ENCODE results near the gene SOX6.
"Not testable (repeated sequence)": the region's sequence is repeated elsewhere in the genome, so short reads cannot be mapped to it uniquely, and the experiment has no call there.

Gene SOX6

GRCh38 chr11:16356057-16356760 lies at the start of gene SOX6:
Gene SOX6 (minus strand): TSS chr11:16356546. CDS start chr11:16341248, 15,298 bp downstream.
- no peaks in the 10 kb centered on the region for H3K27me3 ChIP-seq (ENCODE audit: insufficient read depth, low read length)
- no peak within 1 kb of the TSS for H3K27ac ChIP-seq (ENCODE audit: low read length)
- H3K4me1 ChIP-seq (ENCODE audit: insufficient read depth, low read length): peaks cover 11% of the 10 kb centered on the region; the same call in 1 of the 2 replicates
- H3K9ac ChIP-seq (ENCODE audit: low read depth, low read length): no peak within 1 kb of the TSS
- no peak within 1 kb of the TSS for H3K4me3 ChIP-seq (ENCODE audit: low read length)
- no peaks in the 10 kb centered on the region for H3K9me3 ChIP-seq (ENCODE audit: insufficient read depth, low read depth, low read length)
- H3K36me3 ChIP-seq (ENCODE audit: insufficient read depth, low read depth, low read length): no peaks in the 10 kb centered on the region

GRCh38 chr11:16404781-16405285 lies 48.5 kb upstream of the SOX6 start:
- H3K4me1 ChIP-seq (ENCODE audit: insufficient read depth, low read length): peaks cover 28% of the 10 kb centered on the region
- no peaks in the 10 kb centered on the region for H3K9me3 ChIP-seq (ENCODE audit: insufficient read depth, low read depth, low read length)
- H3K4me3 ChIP-seq (ENCODE audit: low read length): no peak overlapping the region
- H3K36me3 ChIP-seq (ENCODE audit: insufficient read depth, low read depth, low read length): no peaks in the 10 kb centered on the region
- H3K27me3 ChIP-seq (ENCODE audit: insufficient read depth, low read length): peaks cover 100% of the 10 kb centered on the region
- no peak overlapping the region for H3K27ac ChIP-seq (ENCODE audit: low read length)
- H3K9ac ChIP-seq (ENCODE audit: low read depth, low read length): no peak overlapping the region

DNA sequence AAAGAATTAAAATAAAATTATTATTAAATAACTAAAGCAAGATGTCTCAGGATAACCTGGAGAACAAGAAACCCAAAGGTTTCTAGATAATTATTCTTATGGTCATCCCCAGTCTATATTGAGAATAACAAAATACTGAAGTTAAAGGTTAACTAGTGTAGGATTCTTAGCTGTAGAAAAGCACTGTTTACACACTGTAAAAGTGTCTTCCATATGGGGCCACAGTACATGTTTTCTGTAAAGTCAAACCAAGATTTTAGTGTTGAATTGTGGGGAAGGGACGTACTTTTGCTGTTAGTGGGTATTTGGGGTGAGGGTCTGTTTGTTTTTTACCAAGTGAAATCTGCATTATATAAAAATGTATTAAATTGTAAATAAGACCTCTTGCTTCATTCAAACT lies 47.5 kb upstream of the SOX6 start:
- H3K36me3 ChIP-seq (ENCODE audit: insufficient read depth, low read depth, low read length): no peaks in the 10 kb centered on the region
- H3K9ac ChIP-seq (ENCODE audit: low read depth, low read length): no peak overlapping the region
- H3K27ac ChIP-seq (ENCODE audit: low read length): no peak overlapping the region
- H3K4me3 ChIP-seq (ENCODE audit: low read length): no peak overlapping the region
- H3K4me1 ChIP-seq (ENCODE audit: insufficient read depth, low read length): peaks cover 28% of the 10 kb centered on the region
- peaks cover 100% of the 10 kb centered on the region for H3K27me3 ChIP-seq (ENCODE audit: insufficient read depth, low read length)
- H3K9me3 ChIP-seq (ENCODE audit: insufficient read depth, low read depth, low read length): no peaks in the 10 kb centered on the region

GRCh38 chr11:16403448-16403803 lies 47.1 kb upstream of the SOX6 start:
- Histone ChIP-seq H3K9me3 (ENCODE audit: insufficient read depth, low read depth, low read length) (no peaks in the 10 kb centered on the region), H3K27me3 (ENCODE audit: insufficient read depth, low read length) (peaks cover 100% of the 10 kb centered on the region), H3K27ac (ENCODE audit: low read length) (no peak overlapping the region), H3K4me3 (ENCODE audit: low read length) (no peak overlapping the region), H3K36me3 (ENCODE audit: insufficient read depth, low read depth, low read length) (no peaks in the 10 kb centered on the region), H3K4me1 (ENCODE audit: insufficient read depth, low read length) (peaks cover 28% of the 10 kb centered on the region), H3K9ac (ENCODE audit: low read depth, low read length) (no peak overlapping the region)

DNA sequence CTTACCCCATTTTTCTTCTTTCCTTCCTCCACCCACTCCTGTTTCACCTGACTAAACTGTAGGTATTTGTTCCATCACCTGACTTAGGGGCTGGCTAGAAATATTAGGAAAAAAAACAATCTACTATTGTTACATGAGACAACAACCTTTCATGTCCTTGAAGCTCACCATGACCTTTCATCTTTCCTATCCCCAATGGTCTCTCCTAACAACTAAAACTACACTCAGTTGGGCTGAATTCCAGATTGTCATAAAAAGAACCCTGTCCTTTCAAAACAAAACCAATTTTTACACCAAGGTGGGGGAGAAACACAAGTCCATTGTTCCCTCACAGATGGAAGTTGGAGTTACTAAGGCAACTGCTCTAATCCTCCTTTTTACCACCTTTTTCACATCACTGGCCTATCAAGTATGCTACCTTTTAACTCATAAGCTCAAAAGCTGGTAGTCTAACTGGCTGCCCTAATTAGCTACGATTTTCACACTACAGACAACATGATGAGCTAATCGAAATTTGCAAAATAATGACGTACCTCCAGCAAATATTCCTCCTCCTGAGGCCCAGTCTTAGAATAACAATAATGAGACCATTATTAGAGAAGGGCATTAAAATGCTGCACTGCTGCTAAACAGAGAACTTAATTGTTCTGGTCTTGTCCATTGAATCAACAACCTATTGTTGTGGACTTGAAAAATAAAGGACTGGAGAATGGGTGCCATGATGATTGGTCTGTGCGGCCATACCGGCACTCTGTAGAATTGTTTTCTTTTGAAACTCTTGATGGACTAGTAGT lies 46.5 kb upstream of the SOX6 start:
- Histone ChIP-seq H3K36me3 (ENCODE audit: insufficient read depth, low read depth, low read length) (no peaks in the 10 kb centered on the region), H3K27me3 (ENCODE audit: insufficient read depth, low read length) (peaks cover 100% of the 10 kb centered on the region), H3K4me1 (ENCODE audit: insufficient read depth, low read length) (peaks cover 28% of the 10 kb centered on the region), H3K9me3 (ENCODE audit: insufficient read depth, low read depth, low read length) (no peaks in the 10 kb centered on the region), H3K9ac (ENCODE audit: low read depth, low read length) (no peak overlapping the region), H3K4me3 (ENCODE audit: low read length) (no peak overlapping the region), H3K27ac (ENCODE audit: low read length) (no peak overlapping the region)

- Histone ChIP-seq H3K36me3 (ENCODE audit: insufficient read depth, low read depth, low read length) (no peaks in the 10 kb centered on the region), H3K4me1 (ENCODE audit: insufficient read depth, low read length) (no peaks in the 10 kb centered on the region), H3K9ac (ENCODE audit: low read depth, low read length) (no peak overlapping the region), H3K27me3 (ENCODE audit: insufficient read depth, low read length) (peaks cover 100% of the 10 kb centered on the region), H3K27ac (ENCODE audit: low read length) (no peak overlapping the region), H3K9me3 (ENCODE audit: insufficient read depth, low read depth, low read length) (no peaks in the 10 kb centered on the region), H3K4me3 (ENCODE audit: low read length) (no peak overlapping the region)
Measured at GRCh38 chr11:16397390-16397789, 41.0 kb upstream of the SOX6 start.

- H3K9ac ChIP-seq (ENCODE audit: low read depth, low read length): no peak overlapping the region
- H3K27me3 ChIP-seq (ENCODE audit: insufficient read depth, low read length): peaks cover 87% of the 10 kb centered on the region
- no peaks in the 10 kb centered on the region for H3K9me3 ChIP-seq (ENCODE audit: insufficient read depth, low read depth, low read length)
Measured at GRCh38 chr11:16395601-16396000, 39.3 kb upstream of the SOX6 start.

DNA sequence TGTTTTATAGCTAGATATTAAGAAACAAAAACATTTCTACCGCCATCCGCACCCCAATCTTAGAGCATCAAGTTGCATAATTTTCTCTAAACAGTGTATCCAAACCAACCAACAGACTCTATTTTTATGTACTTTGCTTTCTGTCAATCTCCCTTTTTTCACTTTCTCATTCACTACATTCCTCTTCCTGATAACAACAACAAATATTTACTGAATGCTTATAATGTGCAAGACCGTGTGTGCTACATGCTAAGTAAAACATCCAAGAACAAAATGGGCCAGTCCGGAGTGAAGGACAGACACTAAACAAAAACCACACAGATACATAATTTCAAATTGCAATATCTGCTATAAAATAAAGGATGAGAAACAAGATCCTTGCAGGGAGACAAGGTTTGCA lies 38.6 kb upstream of the SOX6 start:
- no peak overlapping the region for H3K27ac ChIP-seq (ENCODE audit: low read length)
- no peaks in the 10 kb centered on the region for H3K9me3 ChIP-seq (ENCODE audit: insufficient read depth, low read depth, low read length)
- H3K27me3 ChIP-seq (ENCODE audit: insufficient read depth, low read length): peaks cover 81% of the 10 kb centered on the region
- H3K4me1 ChIP-seq (ENCODE audit: insufficient read depth, low read length): no peaks in the 10 kb centered on the region
- H3K36me3 ChIP-seq (ENCODE audit: insufficient read depth, low read depth, low read length): no peaks in the 10 kb centered on the region
- H3K4me3 ChIP-seq (ENCODE audit: low read length): no peak overlapping the region
- no peak overlapping the region for H3K9ac ChIP-seq (ENCODE audit: low read depth, low read length)

More at GRCh38 chr11:16395601-16396000, 39.3 kb upstream of the SOX6 start:
- Histone ChIP-seq H3K36me3 (ENCODE audit: insufficient read depth, low read depth, low read length) (no peaks in the 10 kb centered on the region), H3K27ac (ENCODE audit: low read length) (no peak overlapping the region), H3K4me1 (ENCODE audit: insufficient read depth, low read length) (no peaks in the 10 kb centered on the region), H3K4me3 (ENCODE audit: low read length) (no peak overlapping the region)

DNA sequence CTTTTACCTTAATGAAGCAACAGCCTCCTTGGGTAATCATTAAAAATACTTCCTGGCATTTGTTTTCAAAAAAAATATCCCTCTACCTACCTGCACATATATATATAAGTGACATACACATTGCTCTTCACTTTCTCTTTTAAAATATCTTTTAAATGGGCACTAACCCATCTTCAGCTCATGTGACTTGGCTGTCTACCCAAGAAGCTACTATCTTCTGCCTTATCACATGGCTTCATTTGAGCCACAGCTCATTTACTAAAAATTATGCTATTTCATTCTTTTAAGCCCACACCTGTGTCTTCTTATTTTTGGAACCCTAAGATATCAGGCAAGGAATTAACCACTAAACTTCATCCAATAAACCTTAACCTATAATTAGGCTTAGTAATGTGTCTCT lies 37.0 kb upstream of the SOX6 start:
- no peak overlapping the region for H3K4me3 ChIP-seq (ENCODE audit: low read length)
- H3K27me3 ChIP-seq (ENCODE audit: insufficient read depth, low read length): peaks cover 65% of the 10 kb centered on the region
- H3K9ac ChIP-seq (ENCODE audit: low read depth, low read length): no peak overlapping the region
- no peaks in the 10 kb centered on the region for H3K9me3 ChIP-seq (ENCODE audit: insufficient read depth, low read depth, low read length)
- no peak overlapping the region for H3K27ac ChIP-seq (ENCODE audit: low read length)
- H3K36me3 ChIP-seq (ENCODE audit: insufficient read depth, low read depth, low read length): no peaks in the 10 kb centered on the region
- no peaks in the 10 kb centered on the region for H3K4me1 ChIP-seq (ENCODE audit: insufficient read depth, low read length)

DNA sequence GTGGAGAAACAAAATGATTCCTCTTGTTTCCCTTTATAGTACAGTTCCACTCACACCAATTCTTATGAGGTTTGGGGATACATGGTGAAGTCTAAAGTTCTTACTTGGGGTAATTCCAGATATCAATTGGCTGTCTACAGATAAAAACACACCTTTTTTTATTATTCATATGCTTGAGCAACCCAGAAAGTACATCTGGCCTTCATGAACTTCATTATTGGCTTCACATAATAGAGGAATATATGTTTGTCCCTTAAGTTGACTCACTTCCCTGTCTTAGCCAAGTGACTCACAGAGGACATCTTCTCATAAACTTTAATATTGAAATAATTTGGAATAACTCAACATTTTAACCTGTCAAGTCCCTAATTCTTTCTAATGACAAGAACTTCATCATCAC lies 36.3 kb upstream of the SOX6 start:
- H3K9ac ChIP-seq (ENCODE audit: low read depth, low read length): no peak overlapping the region
- H3K4me3 ChIP-seq (ENCODE audit: low read length): no peak overlapping the region
- no peaks in the 10 kb centered on the region for H3K9me3 ChIP-seq (ENCODE audit: insufficient read depth, low read depth, low read length)
- H3K4me1 ChIP-seq (ENCODE audit: insufficient read depth, low read length): no peaks in the 10 kb centered on the region
- H3K27ac ChIP-seq (ENCODE audit: low read length): no peak overlapping the region
- H3K27me3 ChIP-seq (ENCODE audit: insufficient read depth, low read length): peaks cover 57% of the 10 kb centered on the region
- H3K36me3 ChIP-seq (ENCODE audit: insufficient read depth, low read depth, low read length): no peaks in the 10 kb centered on the region

DNA sequence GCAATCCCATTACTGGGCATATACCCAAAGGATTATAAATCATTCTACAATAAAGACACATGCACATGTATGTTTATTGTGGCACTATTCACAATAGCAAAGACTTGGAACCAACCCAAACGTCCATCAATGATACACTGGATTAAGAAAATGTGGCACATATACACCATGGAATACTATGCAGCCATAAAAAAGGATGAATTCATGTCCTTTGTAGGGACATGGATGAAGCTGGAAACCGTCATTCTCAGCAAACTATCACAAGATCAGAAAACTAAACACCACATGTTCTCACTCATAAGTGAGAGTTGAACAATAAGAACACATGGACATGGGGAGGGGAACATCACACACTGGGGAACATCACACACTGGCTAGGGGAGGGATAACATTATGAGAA lies 34.5 kb upstream of the SOX6 start:
- not testable (repeated sequence) for H3K4me3 ChIP-seq (ENCODE audit: low read length); H3K36me3 ChIP-seq (ENCODE audit: insufficient read depth, low read depth, low read length); H3K27ac ChIP-seq (ENCODE audit: low read length); H3K4me1 ChIP-seq (ENCODE audit: insufficient read depth, low read length); H3K9me3 ChIP-seq (ENCODE audit: insufficient read depth, low read depth, low read length); H3K9ac ChIP-seq (ENCODE audit: low read depth, low read length)
- peaks cover 39% of the 10 kb centered on the region for H3K27me3 ChIP-seq (ENCODE audit: insufficient read depth, low read length)

DNA sequence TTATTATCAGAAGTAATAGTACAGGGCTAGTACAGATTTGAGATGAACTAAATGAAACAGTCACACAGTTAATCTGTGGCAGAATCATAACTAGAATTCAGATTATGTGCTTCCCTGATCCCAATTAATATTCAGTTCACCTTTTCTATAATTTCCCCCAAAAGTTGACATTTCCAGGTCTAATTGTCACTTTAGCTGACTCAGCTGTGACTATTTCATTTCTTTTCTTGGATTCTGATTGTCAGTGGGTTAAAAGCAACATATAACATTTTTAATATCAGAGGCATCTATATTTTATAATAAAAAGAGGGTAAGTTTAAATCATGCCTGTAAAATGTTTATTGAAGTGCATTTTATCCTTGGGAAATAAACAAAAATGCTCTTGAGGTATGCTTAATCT lies 28.8 kb upstream of the SOX6 start:
- no peaks in the 10 kb centered on the region for H3K36me3 ChIP-seq (ENCODE audit: insufficient read depth, low read depth, low read length)
- no peak overlapping the region for H3K9ac ChIP-seq (ENCODE audit: low read depth, low read length)
- no peaks in the 10 kb centered on the region for H3K4me1 ChIP-seq (ENCODE audit: insufficient read depth, low read length)
- no peak overlapping the region for H3K27ac ChIP-seq (ENCODE audit: low read length)
- no peaks in the 10 kb centered on the region for H3K27me3 ChIP-seq (ENCODE audit: insufficient read depth, low read length)
- H3K9me3 ChIP-seq (ENCODE audit: insufficient read depth, low read depth, low read length): no peaks in the 10 kb centered on the region
- H3K4me3 ChIP-seq (ENCODE audit: low read length): no peak overlapping the region

All from iPS-20b (cell line).